Fibroblast of skin of right quadriceps (primary cell): ENCODE measurements around the gene MYOZ2.

Source experiments
- DNase-seq: peaks from one replicate; pipeline ENCODE4 v3.0.0-alpha.2; 2013

Gene MYOZ2

DNA sequence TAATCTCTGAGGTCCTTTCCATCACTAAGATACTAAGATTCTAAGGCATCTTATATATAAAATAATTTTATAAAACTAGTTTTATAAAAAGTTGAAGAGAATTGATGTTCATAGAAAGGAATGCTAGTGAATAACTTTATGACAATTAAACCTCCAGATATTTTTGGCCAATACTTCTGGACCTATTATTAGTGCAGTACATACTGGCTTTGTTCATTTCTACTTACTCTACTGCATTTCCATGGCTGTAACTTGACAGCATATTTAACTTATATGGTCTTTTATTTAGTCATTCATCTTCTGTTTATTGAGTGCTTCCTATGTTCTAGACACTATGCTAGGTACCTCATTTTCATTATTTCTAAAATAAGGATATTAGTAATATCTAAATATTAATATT lies 70.1 kb downstream of the MYOZ2 start:
- no peak for DNase-seq

GRCh38 chr4:119206178-119206577 lies 70.5 kb downstream of the MYOZ2 start:
- DNase-seq, result no peak

GRCh38 chr4:119207051-119207450 lies 71.4 kb downstream of the MYOZ2 start:
- DNase-seq, result peak; percentile 81

DNA sequence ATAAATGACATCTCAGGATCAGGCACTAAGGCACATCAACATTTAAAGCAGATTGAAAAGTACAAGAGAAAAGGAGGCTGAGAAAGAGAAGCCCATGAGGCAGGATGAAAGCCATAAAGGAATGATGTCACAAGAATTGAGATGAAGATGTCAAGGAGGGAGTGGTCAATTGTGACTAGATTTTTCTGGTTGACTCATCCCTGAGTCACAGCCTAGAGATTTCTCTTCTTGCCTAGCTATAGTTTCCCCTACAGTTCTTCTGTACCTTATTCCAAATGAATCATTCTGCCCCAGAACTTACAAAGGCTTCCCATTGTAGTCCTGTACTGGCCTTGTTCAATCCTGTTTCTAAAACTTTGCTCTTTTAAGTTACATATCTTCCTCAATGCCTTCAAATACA lies 73.4 kb downstream of the MYOZ2 start:
- peak; percentile 96 for DNase-seq

- DNase-seq, result no peak
These were observed 74.0 kb downstream of the MYOZ2 start for GRCh38 chr4:119209586-119209985.

DNA sequence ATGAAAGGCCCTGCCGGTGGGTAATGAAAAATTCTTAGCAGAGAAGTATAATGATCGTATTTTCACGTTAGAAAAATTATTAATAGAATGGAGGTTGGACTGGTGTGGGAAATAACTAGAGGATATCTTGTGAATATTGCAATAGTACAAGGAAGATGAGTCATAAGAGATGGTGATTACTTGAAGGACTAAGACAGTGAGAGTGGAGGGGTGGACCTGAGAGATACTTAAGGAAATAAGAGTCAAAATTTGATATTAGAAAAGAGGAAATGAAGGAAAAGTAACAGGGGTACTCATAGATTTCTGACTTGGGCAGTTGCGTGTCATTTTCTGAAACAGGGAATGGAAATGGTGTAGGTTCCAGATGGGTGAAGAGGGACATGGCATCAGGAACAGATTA lies 75.1 kb downstream of the MYOZ2 start:
- peak; percentile 30 for DNase-seq

DNA sequence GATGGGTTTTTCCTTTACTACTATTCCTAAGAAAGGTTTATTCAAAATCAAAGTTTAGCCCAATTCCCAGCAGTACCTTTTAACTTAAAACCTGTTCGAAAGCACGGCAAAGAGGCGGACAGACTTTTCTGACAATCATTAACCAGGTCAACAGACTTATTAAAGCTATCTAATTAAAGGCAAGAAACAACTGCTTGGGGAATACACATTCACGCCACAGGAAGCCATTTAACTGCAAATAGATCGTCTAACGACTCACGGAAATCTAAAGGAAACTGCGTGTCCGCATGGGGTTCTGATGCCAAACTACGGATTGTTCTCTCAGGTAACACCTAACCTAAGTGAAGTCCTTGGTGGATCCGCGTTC lies 76.2 kb downstream of the MYOZ2 start:
- DNase-seq, result no peak

GRCh38 chr4:119212234-119212963 lies 76.8 kb downstream of the MYOZ2 start, which contains the start of gene USP53:
Gene USP53, plus strand, starts transcription at chr4:119212713. Its CDS starts 27,047 bp downstream, at chr4:119239760.
- peak; percentile 98 for DNase-seq

DNA sequence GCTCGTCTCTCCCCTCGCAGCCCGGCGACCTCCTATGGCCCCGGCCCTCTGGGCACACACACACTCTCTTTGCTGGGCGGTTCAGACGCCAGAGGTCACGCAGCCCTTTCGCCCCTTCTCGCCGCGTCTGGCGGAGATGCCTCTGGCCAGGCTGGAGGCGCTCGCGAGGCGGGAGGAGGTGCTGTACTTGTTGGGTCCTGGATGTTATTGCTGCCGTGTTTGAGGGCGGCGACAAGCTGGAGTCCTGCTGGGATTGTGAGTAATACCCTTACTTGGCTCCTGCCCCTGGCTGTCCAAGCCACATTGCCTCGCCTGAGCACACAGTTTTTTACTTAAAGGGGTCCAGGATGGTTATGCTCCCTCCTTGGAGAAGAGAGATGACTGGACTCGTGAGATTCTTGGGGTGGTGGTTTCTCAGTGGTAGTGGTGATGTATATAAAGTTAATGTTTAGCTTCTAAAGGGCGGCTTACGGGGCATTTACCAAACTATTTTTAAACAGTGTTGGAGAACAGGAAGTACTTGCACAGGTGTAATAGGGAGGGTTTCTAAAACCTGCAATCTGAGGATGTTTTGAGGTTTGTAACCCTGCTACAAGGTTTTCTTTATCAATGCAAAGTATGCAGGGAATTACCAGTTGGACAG lies 77.5 kb downstream of the MYOZ2 start:
- peak; percentile 91 for DNase-seq

- DNase-seq, result no peak
These were observed 82.5 kb downstream of the MYOZ2 start for GRCh38 chr4:119218093-119218492.

DNA sequence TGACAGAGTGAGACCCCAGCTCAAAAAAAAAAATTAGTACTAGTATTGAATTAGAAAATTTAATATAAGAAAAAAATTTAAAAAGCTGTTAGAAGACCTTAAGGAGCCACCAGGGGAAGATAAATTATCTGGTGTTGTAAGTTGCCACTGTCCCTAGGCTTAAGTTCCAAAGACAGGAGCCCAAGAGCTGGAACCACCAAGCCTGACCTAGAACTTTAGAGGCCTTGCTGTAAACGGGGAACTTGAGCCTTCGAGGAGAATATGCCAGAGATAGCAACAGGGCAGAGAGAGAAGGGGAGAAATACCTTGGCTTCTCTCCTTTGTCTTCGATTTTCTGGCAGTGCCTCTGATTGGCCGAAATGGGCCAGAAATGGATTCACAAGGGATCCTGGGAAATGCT lies 85.8 kb downstream of the MYOZ2 start:
- DNase-seq, result no peak

DNA sequence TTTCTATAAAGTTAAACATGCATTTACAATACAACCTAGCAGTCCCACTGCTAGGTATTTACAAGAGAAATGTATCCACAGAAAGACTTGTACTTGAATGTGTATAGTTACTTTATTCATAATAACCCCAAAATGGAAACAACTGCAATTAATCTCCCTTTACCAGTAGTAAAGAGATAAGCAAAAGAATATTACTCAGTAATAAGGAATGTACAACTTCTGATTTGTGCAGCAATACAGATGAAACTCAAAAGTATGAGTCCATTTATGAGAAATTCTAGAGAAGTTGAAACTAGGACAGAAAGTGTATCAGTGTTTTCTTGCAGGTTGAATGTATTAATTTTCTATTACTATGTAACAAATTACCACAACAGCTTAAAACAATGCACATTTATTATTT lies 92.1 kb downstream of the MYOZ2 start:
- peak; percentile 20 for DNase-seq

DNA sequence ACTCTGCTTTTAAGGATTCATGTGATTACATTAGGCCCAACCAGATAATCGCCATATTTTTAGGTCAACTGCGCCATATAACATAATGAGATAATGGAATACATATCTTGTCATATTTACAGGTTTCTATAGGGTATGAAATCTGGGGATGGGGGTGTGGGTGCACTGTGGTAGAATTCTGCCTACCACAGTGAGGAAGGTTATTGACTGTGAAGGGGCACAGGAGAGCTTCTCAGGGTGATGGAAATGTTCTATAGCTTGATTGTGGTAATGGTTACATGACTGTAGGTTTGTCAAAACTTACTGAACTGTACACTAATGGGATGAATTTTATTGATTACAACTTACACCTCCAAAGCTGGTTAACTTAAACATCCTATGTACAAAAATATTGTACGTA lies 92.8 kb downstream of the MYOZ2 start:
- no peak for DNase-seq

GRCh38 chr4:119229908-119230687 lies 94.5 kb downstream of the MYOZ2 start:
- no peak for DNase-seq

GRCh38 chr4:119231491-119231890 lies 95.9 kb downstream of the MYOZ2 start:
- DNase-seq, result no peak

DNA sequence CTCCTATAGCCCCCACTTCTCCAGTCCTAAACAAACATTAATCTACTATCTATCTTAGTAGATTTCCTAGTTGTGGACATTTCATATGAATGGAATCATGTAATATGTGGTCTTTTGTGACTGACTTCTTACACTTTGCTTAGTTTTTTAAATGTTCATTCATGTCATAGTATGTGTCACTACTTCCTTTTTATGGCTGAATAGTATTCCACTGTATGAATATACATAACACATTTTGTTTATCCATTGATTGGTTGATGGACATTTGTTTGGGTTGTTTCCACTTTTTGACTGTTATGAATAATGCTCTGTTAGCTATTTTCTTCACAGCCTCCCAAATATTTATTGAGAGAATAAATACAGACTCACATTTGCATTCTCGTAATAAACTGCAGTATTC lies 96.7 kb downstream of the MYOZ2 start:
- DNase-seq, result no peak

DNA sequence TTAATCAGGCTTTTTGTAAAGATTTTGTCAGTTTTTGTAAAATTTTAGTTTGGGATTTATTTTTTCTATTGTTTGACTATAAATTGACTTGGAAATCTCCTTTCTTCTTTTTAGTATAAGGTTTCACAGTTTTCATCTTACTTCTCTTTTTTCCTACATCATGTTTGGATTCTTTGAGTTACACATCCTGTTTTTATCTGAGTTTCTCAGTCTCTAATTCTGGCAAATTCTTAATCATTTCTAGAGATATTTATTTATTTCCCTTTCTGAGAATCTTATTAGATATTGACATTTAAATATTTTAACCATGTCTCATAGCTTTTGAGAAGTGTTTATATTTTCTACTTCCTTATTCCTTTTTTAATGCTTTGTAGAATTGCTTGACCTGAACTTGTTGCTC lies 97.6 kb downstream of the MYOZ2 start:
- DNase-seq, result no peak

GRCh38 chr4:119233750-119234149 lies 98.1 kb downstream of the MYOZ2 start:
- DNase-seq, result no peak

- DNase-seq, result no peak
These were observed 101.6 kb downstream of the MYOZ2 start for GRCh38 chr4:119237201-119237600.
